Bone marrow (tissue), 2 donors: ENCODE measurements around the gene ANXA4.
"Not testable (repeated sequence)": the region's sequence is repeated elsewhere in the genome, so short reads cannot be mapped to it uniquely, and the experiment has no call there.

Source experiments
- DNase-seq, 2 donors: peaks; one replicate each; lab custom pipeline; 2025; lab: John Stamatoyannopoulos, UW

Gene ANXA4

DNA sequence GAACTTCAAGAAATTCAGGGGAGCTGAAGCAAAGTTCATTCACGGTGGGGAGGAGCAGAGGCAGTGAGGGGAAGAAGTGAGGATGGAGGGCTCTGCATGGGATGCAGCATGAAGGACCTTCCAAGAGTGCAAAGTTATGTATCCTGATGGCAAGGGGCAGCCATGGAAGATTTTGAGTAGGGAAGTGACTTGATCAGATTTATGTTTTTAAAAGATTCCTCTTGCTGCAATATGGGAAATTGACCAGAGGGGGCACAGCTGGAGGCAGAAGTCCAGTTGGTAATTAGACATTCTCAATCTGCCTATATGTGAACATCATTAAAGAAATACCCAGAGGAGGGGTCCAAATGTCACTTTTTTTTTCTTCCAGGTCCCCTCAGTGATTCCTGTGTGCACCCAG is 21.5 kb upstream of the ANXA4 start:
- no peak for DNase-seq

- DNase-seq, result no peak
These were observed 20.9 kb upstream of the ANXA4 start for GRCh38 chr2:69721022-69721421.

GRCh38 chr2:69723791-69724190 is 18.1 kb upstream of the ANXA4 start:
- DNase-seq, result no peak

GRCh38 chr2:69724540-69725159 is 17.3 kb upstream of the ANXA4 start:
- peak; percentile 55 to 73 for DNase-seq

GRCh38 chr2:69725706-69726360 is 16.1 kb upstream of the ANXA4 start:
- DNase-seq, result no peak

DNA sequence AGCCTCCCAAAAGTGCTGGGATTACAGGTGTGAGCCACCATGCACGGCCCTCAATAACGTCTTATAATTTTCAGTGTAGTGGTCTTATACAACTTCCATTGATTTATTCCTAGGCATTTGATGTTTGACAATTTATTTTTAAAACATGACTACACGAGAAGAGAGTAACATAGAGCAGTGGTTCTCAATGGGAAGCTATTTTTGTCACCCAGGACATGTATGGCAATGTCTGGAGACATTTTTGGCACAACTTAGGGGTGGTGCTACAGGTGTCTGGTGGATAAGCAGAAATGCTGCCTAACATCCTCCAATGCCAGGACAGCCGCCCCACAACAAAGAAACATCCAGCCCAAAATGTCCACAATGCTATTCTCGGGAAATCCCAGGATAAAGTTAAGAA is 12.7 kb upstream of the ANXA4 start:
- no peak for DNase-seq

DNA sequence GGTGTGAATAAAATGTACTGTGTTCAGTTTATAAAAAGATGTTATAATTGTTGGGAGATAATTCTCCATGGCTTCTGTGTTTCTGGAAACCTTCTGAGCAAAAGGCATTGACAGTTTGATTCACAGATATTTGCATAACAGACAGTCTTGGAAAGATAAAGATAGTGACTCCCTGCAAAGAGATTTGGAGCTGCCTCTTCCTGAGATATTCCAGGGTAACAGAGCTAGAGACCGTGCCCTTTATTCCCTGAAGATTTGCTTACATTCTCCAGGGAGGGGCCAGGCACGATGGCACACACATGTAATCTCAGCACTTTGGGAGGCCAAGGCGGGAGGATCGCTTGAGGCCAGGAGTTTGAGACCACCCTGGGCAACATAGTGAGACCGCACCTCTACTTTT is 12.2 kb upstream of the ANXA4 start:
- no peak for DNase-seq

DNA sequence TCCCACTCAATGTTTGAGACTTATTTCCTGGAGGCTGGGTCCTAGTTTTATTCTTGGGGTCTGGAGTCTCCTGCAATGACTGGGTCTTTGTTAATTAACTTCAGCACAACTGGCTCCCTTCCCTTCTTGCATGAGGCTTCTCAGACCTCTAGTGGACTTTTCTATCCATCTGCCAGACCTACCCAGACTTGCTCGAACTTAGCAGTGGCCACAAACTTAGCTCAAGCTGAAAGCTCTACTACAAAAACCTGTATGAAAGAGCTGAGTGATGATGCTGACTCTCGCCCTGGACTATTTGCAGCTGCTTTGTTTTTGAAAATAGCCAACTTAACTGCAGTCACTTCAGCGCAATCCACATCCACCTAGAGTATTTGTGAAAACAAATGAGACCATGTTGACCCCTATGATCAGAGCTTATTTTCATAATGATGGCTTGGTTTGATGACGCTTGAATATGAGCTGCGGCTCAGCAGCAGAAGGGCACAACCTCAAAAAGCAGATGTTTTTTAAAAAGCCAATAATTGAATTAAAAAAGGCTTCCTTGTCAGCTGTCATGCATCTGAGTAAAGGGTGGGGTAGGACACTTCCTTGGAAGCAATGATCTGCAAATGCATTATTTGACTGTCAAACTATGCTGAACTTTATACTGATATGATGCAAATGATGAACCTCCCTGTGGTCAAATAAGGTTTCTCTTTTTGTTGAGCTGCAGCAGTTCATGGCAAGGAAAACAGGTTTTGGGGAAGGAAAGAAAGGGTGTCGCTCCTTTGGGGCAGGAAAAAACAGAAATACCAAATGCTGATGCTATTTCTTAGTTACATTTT is 10.6 kb upstream of the ANXA4 start:
- no peak for DNase-seq

DNA sequence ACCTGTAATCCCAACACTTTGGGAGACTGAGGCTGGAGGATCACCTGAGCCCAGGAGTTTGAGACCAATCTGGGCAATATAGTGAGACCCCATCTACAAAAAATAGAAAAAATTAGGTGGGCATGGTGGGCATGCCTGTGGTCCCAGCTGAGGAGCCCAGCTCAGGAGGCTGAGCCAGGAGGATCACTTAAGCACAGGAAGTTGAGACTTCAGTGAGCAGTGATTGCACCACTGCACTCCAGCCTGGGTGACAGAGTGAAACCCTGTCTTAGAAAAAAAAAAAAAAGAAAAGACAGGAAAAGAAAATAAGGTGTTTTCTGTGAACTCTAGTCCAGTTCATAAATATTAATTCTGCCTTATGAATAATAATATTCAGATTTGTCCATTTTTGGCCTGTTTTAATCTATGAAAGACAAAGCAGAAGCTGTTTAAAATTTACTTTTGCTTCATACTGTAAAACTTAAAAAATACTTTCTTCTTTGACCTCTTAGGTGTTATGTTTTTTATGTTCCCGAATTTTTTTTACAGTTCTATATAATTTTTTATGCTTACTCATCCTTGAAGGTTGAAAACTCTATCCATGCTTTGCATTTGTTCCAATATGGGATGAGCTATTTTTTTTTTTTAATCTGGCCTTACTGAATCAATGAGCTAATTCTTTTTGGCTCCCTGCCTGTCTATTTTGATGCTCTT is 8.4 kb upstream of the ANXA4 start:
- DNase-seq, result no peak

- DNase-seq, result no peak
These were observed 7.8 kb upstream of the ANXA4 start for GRCh38 chr2:69734035-69734611.

DNA sequence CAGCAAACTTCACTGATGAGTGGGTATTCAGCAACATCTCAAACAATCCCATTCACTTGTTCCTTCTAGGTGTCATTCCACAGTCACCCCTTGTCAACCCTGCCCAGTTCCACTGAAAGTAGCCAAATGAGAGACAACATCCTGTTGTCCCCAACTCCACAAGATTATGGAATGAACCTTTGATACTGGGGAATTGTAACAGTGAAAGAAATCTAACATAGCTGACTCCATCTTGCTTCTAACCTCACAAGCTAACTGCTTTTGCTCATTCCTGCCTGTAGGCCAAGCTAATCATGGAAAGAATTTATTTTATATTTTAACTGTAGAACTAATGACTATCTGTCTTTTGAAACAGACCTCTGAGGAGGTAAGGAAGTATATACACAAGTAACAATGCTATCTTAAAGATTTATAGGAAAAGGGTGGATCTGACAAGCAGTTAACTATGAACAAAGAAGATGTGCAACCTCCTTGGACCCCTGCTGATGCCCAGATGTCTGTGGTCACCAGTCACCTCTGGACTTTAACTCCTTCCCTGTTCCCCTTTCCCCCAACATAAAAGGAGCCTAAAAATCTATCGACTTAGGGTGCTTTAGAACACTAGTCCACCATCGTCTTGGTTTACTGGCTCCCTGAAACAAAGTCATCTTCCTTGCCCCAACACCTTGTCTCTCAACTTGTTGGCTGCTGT is 6.9 kb upstream of the ANXA4 start:
- no peak for DNase-seq

DNA sequence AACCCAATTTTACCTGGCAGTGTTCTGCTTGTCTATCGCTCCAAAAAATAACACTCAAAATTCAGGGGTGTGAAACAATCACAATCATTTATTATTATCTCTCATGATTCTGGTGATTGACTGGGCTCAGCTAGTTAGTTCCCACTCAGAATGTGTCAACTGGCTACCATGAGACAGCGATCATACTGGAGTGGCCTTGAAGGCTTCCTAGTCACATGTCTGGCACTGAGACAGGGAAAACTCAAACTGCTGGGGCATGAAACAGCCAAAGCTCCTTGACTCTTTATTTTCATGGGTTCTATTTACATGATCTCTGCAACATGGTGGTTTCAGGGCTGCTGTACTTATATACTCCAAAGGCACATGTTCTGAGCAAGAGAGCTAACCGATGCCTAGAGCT is 6.2 kb upstream of the ANXA4 start:
- DNase-seq, result no peak

GRCh38 chr2:69738149-69738548 is 3.8 kb upstream of the ANXA4 start:
- DNase-seq, result not testable (repeated sequence)

- DNase-seq, result no peak
These were observed 1.4 kb upstream of the ANXA4 start for GRCh38 chr2:69740502-69740951.

DNA sequence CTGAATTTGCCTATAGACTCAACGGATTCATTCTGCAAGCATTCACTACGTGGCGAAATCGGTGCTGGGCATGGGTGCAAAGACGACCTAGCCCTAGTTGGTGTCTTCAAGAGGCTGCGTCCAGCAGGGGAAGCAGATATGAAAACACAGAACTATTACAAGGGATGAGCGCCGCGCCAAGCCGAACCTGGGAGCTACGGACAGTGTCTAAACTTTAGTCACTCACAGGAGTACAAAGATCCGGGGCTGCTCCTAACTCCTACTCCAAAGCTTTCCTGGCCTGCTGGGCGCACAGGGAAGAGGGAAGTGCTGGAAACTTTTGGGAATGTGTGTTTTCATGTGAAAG is 732 bp upstream of the ANXA4 start:
- peak; percentile 40 to 48 for DNase-seq

DNA sequence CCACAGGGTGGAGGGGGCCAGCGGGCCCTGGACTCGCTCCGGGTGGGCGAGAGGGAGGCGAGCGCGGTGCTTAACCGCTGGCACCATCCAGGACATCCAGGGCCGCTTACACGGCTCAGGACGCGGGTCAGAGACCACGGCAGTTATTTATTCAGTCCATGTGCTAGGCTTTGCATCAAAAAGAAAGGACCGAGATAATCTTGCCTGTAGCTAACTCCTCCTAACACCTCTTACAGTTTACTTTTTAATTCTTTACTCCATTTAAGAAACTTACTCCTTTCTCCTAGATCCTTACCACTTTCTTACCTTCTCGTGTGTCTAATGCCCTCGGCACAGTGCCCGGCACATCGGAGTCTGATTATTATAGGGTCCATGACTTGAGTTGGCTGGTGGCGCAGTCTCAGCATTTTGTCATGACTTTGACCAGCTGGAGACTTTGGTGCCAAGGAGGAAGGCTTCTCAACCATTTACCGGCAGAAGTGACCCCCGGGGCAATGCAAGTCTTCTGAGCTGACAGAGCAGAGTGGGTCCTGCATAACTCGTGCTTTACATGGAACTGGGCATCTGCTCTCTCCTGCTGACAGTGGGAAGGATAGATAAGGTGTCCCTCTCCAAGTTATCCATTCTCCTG is 503 bp downstream of the ANXA4 start:
- no peak for DNase-seq

DNA sequence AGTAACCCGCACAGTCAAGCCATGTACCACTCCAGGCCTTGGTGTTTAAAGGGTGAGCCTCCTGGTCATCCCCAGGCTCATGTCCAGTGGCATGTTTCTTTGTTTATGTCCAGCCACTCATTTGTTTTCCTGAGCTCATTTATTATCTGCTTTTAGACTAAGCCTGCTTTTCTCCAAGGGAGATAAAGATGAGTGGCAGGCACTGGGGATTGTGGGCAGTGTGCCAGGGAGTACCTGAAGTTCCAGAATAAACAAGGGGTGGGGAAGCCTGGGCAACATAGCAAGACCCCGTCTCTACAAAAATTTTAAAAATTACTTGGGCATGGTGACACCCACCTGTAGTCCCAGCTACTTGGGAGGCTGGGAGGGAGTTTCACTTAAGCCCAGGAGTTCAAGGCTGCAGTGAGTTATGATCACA is 1.9 kb downstream of the ANXA4 start:
- no peak for DNase-seq

DNA sequence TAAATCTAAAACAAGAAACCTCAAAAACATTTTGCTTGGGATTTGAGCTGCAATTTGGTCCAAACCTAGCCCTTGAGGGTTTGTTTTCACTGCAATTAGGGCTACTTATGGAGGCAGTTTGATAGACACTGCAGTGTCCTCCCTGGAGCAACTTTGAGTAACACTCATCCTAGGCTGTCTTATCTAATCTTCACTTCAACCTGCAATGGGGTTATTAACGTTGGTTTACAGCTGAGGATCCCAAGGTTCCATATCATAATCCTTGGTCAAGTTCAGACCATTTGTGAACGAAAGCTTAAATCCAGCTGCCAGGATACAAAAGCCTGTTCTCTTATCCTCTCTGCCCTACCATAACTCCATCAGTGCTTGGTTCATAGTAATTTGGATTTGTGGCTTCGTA is 2.5 kb downstream of the ANXA4 start:
- no peak for DNase-seq

- no peak for DNase-seq
These were observed 3.1 kb downstream of the ANXA4 start for GRCh38 chr2:69745035-69745434.

DNA sequence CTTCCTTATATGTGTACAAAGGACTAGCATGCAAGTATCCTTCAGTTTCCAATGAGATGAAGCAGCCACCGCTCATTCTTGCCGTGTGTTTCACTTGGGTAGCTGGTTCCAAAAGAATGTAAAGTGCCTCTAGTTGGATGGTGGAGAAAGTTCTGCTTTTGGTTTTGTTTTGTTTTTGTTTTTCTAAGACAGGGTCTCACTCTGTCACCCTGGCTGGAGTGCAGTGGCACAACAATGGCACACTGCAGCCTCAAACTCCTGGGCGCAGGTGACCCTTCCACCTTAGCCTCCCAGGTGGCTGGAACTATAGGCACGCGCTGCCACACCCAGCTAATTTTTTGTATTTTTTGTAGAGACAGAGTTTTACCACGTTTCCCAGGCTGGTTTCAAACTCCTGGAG is 8.3 kb downstream of the ANXA4 start:
- no peak for DNase-seq

DNA sequence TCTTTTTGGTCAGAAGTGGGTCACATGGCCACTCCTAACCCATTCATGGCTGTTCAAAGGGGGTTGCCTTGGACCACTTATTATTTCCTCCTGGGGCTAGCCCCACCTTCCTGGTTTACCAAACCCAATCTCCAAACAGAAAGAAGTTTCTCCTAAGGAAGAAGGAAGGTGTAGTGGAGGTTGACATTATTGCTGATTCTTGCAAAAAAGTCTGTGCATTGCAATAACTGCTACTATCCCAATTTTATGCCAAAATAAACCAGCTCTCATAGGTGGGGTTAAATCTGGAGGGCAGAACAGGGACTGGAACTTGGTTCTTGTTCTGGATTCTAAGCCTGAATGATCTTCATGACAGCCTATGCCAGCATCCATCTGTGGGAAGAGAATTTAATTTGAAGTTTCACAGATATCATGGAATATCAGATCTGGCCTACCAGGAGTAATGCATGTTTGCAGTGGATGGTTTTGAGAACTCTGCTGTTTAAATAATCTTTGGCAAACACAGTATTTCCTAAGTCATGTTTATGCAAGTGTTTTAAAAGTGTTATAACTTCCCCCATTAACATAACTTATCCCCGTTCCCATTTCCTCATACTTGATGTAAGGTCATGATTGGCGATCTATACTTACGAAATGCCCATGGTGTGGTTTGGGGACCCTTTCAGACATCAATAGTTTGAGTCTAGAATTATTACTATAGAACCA is 11.9 kb downstream of the ANXA4 start:
- DNase-seq, result no peak
